Measurements from ENCODE around the gene TAS2R8.
A peak's percentile ranks its signal among the peaks of the same experiment; 100 is the strongest.
"Not testable (repeated sequence)": the region's sequence is repeated elsewhere in the genome, so short reads cannot be mapped to it uniquely, and the experiment has no call there.

Gene TAS2R8

GRCh38 chr12:10807186-10807585 lies at the start of gene TAS2R8:
TAS2R8 (minus strand) TSS chr12:10807286; CDS start chr12:10806980, 306 bp downstream.
- DNase-seq = no peak

DNA sequence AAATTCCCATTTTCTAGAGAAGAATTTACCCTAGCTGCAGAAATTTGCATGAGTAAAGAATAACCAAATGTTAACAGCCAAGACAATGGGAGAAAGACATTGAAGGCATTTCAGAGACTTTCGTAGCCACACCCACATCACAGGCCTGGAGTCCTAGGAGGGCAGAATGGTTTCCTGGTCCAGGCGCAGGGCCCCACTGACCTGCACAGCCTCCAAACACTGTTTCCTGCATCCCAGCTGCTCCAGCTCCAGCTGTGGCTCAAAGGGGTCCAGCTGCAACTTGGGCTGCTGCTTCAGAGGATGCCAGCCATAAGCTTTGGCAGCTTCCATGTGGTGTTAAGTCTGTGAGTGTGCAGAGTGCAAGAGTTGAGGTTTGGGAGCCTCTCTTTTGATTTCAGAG lies 48.7 kb upstream of the TAS2R8 start:
- DNase-seq = no peak

DNA sequence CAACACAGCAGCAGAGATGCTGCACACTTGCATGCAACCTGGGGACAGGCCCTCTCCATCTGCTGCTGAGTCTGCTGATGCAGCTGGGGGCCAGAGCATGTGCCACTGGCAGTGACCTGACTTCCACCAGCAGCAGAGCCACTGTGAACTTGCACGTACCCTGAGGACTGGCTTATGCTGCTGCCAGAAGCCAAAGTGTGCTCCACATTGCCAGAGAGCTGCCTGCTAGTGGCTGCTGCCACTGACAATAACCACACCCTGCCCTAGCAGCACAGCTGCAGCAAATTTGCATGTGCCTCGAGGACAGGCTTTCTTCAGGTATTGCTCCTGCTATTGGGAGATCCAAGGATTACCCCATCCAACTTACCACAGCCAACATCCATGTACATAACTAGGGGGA lies 46.7 kb upstream of the TAS2R8 start:
- DNase-seq = no peak

DNA sequence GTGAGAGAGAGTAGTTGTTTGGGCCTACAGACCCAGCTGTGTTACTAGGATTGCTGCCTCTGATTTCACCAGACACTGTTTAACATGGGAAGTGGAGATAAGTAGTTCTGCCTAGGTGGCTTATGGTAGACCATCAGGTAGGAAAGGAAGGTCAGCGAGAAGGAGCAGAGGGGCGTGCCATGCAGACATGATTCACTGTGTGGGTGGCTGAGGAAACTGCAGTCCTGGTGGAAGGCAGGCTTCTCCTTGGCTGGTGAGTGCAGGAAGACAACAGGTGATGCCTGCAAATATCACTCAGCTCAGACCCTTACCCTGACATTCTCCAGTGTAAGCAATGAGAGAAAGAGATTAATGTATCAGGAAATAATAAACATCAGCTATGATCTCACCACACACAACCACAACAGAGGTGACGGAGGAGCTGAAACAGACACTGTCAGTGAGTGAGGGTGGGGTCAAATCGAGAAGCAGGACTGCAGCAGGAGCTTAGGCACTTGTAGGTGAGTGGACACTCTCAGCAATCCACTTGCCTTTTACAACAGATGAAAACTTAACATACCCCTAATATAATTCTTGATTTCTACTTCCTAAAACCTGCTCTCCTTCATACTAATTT lies 44.3 kb upstream of the TAS2R8 start:
- no peak for DNase-seq

- DNase-seq = no peak
Observed at GRCh38 chr12:10849425-10849878, 42.4 kb upstream of the TAS2R8 start, which contains the start of gene PRR4. PRR4 (minus strand) TSS chr12:10849475; CDS start chr12:10849437, 38 bp downstream.

GRCh38 chr12:10847744-10848143 lies 40.7 kb upstream of the TAS2R8 start:
- DNase-seq = no peak

DNA sequence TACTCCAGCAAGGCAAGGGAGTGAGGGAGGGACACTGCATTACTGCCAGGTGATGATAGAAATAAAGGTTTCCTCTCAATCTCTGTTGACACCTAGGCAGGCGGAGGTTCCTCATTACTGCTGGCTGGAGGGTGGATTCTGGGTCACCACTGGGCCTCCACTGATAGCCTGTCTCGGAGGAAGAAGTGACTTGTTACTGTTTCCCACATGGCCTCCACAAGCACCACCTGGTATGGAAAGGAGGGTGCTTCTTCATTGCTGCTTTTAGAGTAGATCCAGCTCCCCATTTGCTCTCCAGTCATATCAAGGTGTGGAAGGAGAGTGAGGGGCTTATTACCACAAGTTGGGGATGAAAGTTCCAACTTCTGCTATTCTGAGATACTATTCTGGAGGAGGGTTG lies 35.8 kb upstream of the TAS2R8 start:
- DNase-seq = no peak

GRCh38 chr12:10838461-10838860 lies 31.4 kb upstream of the TAS2R8 start:
- DNase-seq = no peak

GRCh38 chr12:10829994-10830393 lies 22.9 kb upstream of the TAS2R8 start:
- no peak for DNase-seq

GRCh38 chr12:10826258-10826657 lies 19.2 kb upstream of the TAS2R8 start, which contains the start of gene TAS2R10:
TAS2R10 (minus strand) TSS chr12:10826358; CDS start chr12:10826269, 89 bp downstream.
- DNase-seq = no peak

GRCh38 chr12:10824957-10825356 lies 17.9 kb upstream of the TAS2R8 start:
- DNase-seq = no peak

GRCh38 chr12:10811883-10812536 lies 4.9 kb upstream of the TAS2R8 start:
- DNase-seq = no peak

GRCh38 chr12:10810068-10810467 lies 3.0 kb upstream of the TAS2R8 start, which contains the start of gene TAS2R9:
TAS2R9 (minus strand) TSS chr12:10810168; CDS start chr12:10810075, 93 bp downstream.
- DNase-seq = no peak

DNA sequence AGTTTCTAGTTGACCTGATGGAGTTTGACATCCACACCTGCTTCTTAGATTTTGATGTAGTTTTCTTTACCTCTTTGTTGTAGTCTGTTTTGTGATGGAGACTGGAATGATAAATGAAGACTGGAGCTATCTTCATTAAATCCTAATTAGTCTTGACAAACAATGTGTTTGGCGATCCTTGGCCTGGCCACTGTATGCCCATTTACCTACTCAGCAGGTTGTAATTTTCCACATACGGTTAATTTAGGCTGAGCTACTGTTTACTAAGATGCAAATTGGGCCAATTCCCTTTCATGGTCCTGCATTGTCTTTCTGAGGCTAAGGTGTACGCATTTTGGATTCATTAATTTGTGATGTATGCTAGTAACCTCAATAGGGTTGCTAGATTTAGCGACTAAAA lies 4.5 kb downstream of the TAS2R8 start, which contains the start of gene TAS2R7:
TSS of gene TAS2R7 (minus strand) at position 41 of the 400 bp plus-strand sequence. CDS start 57 bp downstream, outside the sequence.
- no peak for DNase-seq

- DNase-seq = no peak
Observed at GRCh38 chr12:10801741-10802140, 5.3 kb downstream of the TAS2R8 start.

DNA sequence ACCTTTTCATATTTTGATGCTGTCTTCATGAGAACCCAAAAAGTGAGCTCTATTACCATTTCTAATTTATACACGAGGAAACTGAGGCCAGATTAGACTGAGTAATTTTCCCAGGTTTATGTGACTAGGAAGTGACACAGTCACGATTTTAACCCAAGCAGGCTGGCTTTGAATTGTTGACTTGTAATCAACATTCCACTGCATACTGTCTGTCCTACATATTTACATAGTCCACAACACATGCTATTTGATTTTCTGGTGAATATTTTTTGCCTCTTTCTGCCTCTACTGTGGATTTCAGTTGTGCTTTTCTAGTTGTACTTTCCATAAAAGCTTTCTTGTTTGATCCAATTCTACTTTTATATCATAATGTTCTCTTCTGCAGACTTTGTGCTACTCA lies 12.9 kb downstream of the TAS2R8 start:
- DNase-seq = no peak

DNA sequence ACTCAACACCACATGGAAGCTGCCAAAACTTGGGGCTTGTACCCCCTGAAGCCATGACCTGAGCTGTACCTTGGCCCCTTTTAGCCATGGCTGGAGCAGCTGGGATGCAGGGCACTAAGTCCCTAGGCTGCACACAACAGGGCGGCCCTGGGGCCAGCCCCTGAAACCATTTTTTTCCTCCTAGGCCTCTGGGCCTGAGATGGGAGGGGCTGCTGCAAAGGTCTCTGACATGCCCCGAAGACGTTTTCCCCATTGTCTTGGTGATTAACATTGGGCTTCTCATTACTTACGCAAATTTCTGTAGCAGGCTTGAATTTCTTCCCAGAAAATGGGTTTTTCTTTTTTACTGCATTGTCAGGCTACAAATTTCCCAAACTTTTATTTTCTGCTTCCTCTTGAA lies 15.3 kb downstream of the TAS2R8 start:
- not testable (repeated sequence) for DNase-seq

DNA sequence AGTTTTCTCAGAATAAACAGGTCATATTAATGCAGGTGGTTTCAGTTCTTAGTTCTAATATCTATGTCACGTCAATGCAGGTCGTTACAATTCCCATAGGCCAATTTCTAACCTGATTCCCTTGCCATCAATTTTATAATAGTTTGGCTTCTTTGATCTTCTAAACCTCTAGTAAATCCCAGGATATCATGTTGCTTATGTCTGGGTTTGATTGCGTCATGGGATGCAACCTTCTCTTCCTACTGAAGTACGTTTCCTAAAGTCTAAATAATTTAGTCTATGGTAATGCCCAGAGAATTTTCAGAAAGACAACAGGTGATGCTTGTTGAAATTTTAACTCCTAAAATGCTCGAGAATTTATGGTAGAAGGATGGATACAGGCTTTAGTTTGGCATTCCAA lies 23.8 kb downstream of the TAS2R8 start:
- DNase-seq = no peak

DNA sequence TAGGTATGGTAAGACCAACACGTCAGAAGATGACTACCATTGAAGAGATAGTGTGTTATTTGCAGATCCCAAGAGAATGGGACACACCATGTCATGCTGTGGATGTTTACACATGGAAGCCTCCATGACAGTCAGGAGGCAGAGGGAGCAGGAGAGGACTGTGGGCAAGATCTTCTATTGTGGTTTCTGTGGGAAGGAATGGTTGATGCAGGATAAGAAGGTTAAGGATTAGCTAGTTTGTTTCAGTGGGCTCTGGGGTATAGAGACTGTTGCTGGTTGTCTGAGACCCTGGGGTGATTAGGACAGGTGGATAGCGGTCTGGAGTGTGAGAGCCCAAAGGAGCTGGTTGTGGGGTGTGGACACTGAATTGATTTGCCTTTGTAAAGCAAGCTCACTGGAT lies 28.0 kb downstream of the TAS2R8 start:
- DNase-seq = no peak

DNA sequence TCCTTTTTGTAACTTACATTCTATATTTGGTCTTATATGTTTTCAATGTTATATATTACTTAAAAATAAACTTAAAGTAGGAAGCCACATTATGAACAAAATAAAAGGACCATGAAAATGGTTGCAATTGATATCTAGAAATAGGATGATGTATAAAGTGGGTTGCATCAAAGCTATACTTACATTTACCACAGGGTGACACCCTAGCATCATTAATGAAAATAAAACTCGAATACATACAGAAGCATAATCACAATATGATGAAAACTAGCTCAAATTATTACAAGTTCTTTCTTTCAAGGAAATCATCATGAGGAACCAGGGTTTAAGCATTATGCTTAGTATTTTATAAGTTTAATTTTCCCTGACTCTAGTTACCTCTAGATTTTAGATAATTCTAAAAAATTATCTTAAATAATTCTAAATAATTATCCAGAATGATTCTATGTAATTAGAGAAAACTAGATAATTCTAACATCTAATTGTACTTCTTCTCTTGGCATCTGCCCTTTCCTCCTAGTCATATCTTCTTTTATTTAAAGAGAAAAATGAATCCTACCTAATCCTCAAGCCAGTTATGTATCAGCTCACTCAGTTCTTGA lies 35.9 kb downstream of the TAS2R8 start:
- DNase-seq = peak; percentile 1

DNA sequence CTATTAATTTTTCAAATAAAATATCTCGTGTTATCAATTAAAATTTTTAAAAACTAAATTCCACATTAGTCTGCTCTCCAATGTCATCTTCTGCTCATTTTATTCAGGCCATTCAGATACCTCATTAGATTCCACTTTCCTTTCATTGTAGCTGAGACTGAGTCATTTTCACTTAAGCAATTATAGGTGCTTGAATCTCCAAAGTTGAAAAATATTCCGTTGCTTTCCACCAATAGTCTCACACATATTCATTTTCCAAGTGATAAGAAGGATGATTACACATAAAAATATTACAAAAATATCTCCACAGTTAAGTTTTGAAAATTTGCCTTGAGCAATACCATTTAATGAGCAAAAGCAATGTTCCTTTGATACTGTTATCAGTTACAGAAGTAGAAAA lies 47.4 kb downstream of the TAS2R8 start:
- no peak for DNase-seq

GRCh38 chr12:10756194-10756593 lies 50.9 kb downstream of the TAS2R8 start:
- no peak for DNase-seq
